AG09319 (cell line): ENCODE data around the gene PLD5.
"Not testable (repeated sequence)": the region's sequence is repeated elsewhere in the genome, so short reads cannot be mapped to it uniquely, and the experiment has no call there.

ENCODE experiments used
- DNase-seq: peaks from one replicate; pipeline ENCODE4 v3.0.0-alpha.2; 2010; ENCODE audit warnings: low read depth; ENCODE audit errors: extremely low read depth
- TF ChIP-seq, protein P1 (sequence below): IDR thresholded peaks from 2 replicates; pipeline ENCODE4 v1.5.1; 2011; ENCODE audit warnings: low read depth, mild to moderate bottlenecking, inconsistent platforms, low read length, moderate library complexity

PLD5 gene

DNA sequence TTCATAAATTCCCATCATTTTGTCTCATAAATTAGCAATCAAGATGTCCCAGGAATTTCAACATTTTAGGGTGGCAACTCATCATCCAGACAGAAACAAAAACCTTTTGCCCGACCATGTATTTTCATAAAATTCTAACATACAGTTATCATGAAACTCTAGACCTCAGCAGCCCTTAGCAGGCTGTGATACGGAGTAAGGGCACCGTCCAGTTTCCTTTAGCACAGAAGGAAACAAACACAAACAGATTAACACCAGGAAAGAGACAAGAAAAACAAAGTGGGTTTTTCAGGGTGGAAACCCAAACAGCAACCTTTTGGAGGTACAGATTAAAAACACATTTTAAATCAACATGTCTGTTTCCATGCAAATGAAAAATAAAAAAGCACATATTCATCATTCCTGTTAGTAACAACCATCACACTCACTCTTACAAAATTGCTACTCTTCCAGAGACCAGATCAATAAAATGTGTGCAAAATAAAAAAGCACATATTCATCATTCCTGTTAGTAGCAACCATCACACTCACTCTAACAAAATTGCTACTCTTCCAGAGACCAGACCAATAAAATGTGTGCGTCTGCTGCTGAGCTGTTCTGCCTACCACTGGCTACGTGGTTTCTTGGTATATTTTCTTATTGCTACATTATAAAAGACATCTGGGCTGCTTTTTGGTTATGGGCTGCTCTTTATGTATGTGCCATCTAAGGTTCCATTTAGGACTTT lies 241.6 kb downstream of the PLD5 start:
- not testable (repeated sequence) for DNase-seq

DNA sequence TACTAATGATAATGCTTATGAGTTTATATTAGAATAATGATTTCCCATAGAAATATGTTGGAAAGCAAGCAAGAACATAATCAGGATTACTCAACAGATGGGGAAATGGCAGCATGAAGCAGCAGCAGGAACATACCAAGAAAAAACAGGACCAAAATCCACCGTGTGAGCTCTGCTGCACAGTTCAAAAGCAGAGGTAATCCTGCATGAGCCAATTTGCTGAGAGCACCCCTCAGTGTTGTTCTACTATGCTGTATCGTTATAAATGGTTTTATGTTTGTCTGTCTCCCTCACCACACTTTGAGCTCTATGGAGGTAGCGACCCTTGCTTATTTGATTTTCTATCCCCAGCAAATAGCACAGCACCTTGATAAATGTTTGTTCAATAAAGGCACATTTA lies 246.1 kb downstream of the PLD5 start:
- DNase-seq = not testable (repeated sequence)

DNA sequence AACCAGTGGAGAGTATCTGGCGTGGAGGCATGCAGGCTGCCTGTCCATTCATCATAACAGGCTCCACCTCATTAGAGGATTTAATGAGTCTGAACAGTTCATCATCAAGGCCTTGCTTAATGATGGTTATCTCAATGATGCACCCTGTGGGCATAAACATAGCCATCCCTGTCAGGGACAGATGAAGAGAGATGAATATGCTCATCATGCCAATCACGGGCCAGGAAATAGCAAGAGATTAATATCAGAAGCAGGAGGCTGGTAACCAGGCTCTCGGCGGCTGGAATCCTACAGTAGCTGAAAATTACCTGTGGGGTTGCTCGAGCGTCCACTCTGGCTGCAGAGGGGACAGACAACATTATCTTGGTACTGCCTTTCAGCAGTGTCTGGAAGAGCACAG lies 247.7 kb downstream of the PLD5 start:
- DNase-seq = not testable (repeated sequence)

DNA sequence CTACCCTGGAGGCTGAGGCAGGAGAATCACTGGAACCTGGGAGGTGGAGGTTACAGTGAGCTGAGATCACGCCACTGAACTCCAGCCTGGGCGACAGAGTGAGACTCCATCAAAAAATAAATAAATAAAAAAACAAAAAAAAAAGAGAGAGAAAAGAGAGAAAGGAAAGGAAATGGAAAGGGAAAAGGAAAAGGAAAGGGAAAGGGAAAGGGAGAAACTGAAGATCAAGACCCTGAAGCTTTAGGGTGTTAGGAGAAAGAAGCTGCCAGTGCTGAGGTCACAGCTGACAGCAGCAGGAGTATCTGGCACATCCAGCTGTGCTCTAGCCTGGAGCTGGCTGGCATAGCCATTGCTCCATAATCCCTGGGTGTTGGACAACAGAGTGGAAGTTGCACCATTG lies 257.5 kb downstream of the PLD5 start:
- not testable (repeated sequence) for DNase-seq

DNA sequence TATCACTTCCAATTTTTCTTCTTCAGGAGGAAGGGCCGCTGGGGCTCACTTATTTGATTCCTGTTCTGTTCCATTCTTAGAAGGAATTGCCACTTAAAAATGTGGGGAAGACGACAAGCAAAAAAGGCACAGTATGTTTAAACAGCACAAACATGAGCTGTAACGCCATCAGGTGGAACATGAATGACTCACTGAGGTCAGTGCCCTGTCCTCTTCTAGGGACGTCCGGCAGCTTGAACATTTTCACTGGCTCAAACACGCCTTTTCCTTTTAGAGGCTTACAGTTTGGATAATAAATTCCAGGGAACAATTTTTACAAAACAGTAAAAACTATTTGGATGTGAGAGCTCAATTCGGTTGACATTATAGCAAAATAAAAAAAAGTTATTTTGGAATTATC lies 260.1 kb downstream of the PLD5 start:
- DNase-seq = not testable (repeated sequence)

DNA sequence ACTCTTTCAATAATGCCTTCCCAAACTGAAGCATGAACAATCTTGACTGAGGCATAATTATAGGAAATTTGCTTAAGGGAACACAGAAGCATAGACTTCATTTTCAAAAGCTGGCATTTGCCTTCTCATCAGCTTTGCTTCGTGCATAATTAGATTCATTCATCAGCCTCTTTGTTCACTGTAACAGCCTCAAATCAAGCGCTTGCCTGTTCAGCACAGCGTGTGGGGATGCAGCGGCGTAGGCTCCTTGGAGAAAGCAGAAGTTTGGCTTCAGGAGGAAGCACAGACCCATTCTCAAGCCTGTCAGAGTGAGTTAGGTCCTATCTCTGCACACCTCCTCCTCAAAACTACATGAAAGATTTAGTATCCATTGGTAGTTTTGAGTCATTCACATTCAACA lies 279.2 kb downstream of the PLD5 start:
- TF ChIP-seq, protein P1, sequence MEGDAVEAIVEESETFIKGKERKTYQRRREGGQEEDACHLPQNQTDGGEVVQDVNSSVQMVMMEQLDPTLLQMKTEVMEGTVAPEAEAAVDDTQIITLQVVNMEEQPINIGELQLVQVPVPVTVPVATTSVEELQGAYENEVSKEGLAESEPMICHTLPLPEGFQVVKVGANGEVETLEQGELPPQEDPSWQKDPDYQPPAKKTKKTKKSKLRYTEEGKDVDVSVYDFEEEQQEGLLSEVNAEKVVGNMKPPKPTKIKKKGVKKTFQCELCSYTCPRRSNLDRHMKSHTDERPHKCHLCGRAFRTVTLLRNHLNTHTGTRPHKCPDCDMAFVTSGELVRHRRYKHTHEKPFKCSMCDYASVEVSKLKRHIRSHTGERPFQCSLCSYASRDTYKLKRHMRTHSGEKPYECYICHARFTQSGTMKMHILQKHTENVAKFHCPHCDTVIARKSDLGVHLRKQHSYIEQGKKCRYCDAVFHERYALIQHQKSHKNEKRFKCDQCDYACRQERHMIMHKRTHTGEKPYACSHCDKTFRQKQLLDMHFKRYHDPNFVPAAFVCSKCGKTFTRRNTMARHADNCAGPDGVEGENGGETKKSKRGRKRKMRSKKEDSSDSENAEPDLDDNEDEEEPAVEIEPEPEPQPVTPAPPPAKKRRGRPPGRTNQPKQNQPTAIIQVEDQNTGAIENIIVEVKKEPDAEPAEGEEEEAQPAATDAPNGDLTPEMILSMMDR = no peak
- no peak for DNase-seq

DNA sequence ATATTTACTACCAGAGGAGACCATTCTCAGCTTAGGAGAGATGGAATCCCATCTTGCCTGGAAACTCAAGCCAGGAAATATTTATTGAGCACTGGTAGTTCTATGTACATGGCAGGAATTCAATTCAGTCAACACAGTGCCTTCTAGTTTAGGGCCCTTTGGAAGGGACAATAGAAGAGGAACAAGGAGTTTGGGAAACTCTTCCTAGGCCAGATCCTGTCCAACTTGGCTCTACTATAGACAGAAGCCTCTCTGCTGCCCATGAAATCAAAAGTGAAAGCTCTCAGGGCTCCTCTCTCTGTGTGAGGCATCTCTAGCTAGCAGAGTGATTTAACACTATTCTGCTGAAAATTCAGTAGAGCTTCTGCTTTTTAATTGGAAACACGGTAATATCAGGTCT lies 281.0 kb downstream of the PLD5 start:
- TF ChIP-seq, protein P1 = no peak
- DNase-seq = no peak

DNA sequence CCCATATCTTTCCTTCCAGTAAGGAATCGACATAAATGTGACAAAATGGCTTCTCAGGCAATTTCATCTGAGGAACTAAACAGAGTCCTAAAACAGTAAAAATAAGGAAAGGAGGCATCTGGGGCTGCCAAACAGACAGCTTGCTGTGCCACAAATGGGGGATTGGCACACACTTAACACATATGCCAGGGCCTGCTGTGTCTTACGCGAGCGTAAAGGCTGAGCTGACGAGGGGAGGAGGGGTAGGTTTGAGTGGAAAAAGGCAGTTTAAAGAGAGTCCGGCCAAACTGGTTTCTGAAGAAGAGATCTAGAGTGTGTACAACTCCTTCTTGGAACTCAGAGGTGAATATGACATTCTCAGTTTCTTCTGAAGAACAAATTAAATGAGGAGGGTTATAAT lies 281.5 kb downstream of the PLD5 start:
- no peak for DNase-seq
- TF ChIP-seq, protein P1 = no peak

DNA sequence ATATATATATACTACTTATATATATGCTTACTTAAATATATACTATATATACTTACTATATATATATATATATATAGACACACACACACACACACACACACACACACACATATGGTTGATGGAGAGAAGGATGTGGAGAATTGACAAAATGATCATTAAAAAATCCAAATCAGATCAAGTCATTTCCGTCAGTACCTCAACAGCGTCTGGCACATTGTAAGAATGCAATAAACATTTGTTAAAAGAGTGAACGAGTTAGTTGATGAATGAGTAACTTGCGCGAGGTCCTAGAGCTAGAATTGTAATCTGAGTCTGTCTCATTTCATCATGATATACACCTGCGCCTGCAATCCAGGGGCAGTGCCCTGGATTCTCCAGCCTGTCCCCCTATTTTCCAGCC lies 282.6 kb downstream of the PLD5 start:
- TF ChIP-seq, protein P1 = no peak
- no peak for DNase-seq

DNA sequence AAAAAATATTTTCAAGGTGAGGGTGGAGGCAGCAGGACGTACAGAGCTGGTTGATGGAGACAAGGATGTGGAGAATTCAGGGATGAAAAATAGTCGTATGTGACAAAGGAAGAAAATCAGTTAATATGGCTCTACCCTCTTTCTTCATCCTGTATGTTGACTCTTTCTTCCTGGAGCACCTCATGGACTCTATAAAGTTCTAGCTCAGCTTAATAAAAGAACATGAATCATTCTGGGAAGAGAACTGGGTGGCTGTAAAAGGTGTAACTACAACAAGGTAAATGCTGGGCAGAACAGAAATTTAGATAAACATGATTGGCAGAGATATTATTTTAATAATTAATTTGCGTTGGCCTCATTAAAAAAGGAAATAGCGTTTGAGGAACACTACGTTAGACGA lies 283.8 kb downstream of the PLD5 start:
- DNase-seq = no peak
- TF ChIP-seq, protein P1 = no peak
